Smooth muscle cell (in vitro differentiated cells): Measurements from ENCODE around the gene ETV5. TPM values are rescaled to one million over a fixed set of nuclear protein-coding genes. Genes with fewer than 3 reads are reported as not detected.

Source experiments
- DNase-seq: peaks from one replicate; lab custom pipeline; 2025; ENCODE audit not compliant: unreplicated experiment; lab: John Stamatoyannopoulos, UW
- H2AFZ ChIP-seq: fragments of 200-600 bp; sonication (generic); 2 replicates; pipeline ENCODE4 v1.6.0; 2016; ENCODE audit warnings: antibody characterized with exemption, low read depth, mild to moderate bottlenecking
- H3F3A ChIP-seq: fragments of 200-600 bp; sonication (generic); 2 replicates; pipeline ENCODE4 v1.6.0; 2017; ENCODE audit warnings: antibody characterized with exemption, low read depth
- H3K27ac ChIP-seq: fragments of 200-600 bp; sonication (generic); 2 replicates; pipeline ENCODE4 v1.5.1; 2016; ENCODE audit warnings: low read depth, mild to moderate bottlenecking
- H3K27me3 ChIP-seq: fragments of 200-600 bp; sonication (generic); 2 replicates; pipeline ENCODE4 v1.6.1; 2016; ENCODE audit warnings: low read depth, mild to moderate bottlenecking
- H3K36me3 ChIP-seq: fragments of 200-600 bp; sonication (generic); 2 replicates; pipeline ENCODE4 v1.5.1; 2016; ENCODE audit warnings: low read depth
- H3K4me1 ChIP-seq: fragments of 200-600 bp; sonication (generic); 2 replicates; pipeline ENCODE4 v1.5.1; 2016; ENCODE audit warnings: low read depth
- H3K4me2 ChIP-seq: fragments of 200-600 bp; sonication (generic); 2 replicates; pipeline ENCODE4 v1.6.0; 2016; ENCODE audit warnings: mild to moderate bottlenecking
- H3K4me3 ChIP-seq: fragments of 200-600 bp; sonication (generic); 2 replicates; pipeline ENCODE4 v1.5.1; 2016; ENCODE audit warnings: mild to moderate bottlenecking
- H3K79me2 ChIP-seq: fragments of 200-600 bp; sonication (generic); 2 replicates; pipeline ENCODE4 v1.6.0; 2016; ENCODE audit warnings: low read depth, mild to moderate bottlenecking
- H3K9ac ChIP-seq: fragments of 200-600 bp; sonication (generic); 2 replicates; pipeline ENCODE4 v1.6.0; 2016; ENCODE audit warnings: low read depth
- H3K9me3 ChIP-seq: fragments of 200-600 bp; sonication (generic); replicated peaks from 2 replicates; pipeline ENCODE4 v1.5.1; 2016; ENCODE audit warnings: low read depth
- H4K20me1 ChIP-seq: fragments of 200-600 bp; sonication (generic); 2 replicates; pipeline ENCODE4 v1.6.0; 2016; ENCODE audit warnings: low read depth
- CTCF ChIP-seq: fragments of 200-600 bp; sonication (generic); IDR thresholded peaks from 2 replicates; pipeline ENCODE4 v1.5.1; 2017; ENCODE audit warnings: borderline replicate concordance, mild to moderate bottlenecking, antibody characterized with exemption; ENCODE audit not compliant: insufficient read depth, poor library complexity, severe bottlenecking
- WGBS: methylation state at CpG from one replicate; pipeline ENCODE4 v1.1.7; 2016; ENCODE audit warnings: low lambda C conversion rate; 5-methylcytosine and 5-hydroxymethylcytosine counted together
- polyA plus RNA-seq: library from polyadenylated mRNA; unstranded; fragments of >200 nt; fragmentation: Nextera tagmentation; extraction: Ambion mirVana; gene quantifications from 2 replicates; pipeline ENCODE4 v1.2.1, GENCODE V29; 2016
- total RNA-seq: library from RNA; depleted of rRNA; stranded (reverse); fragments of >200 nt; gene quantifications from 2 replicates; pipeline ENCODE4 v1.2.3, GENCODE V29; 2014

Gene ETV5
- total and polyA plus RNA-seq, 2 experiments from 2014 or later = 32.6 to 51.8 TPM

GRCh38 chr3:186109897-186110803 is 1.3 kb upstream of the ETV5 start:
- Histone ChIP-seq H3K27me3 (peaks cover 15% of the 10 kb centered on the region), H3F3A (peaks cover 4% of the 10 kb centered on the region), H3K4me3 (peak overlapping the region; percentile 65), H2AFZ (peak overlapping the region; percentile 92), H3K4me2 (peak overlapping the region; percentile 92), H4K20me1 (peaks cover 12% of the 10 kb centered on the region), H3K79me2 (peaks cover 23% of the 10 kb centered on the region), H3K27ac (peak overlapping the region; percentile 88), H3K4me1 (peaks cover 18% of the 10 kb centered on the region), H3K36me3 (no peaks in the 10 kb centered on the region), H3K9ac (peak overlapping the region; percentile 67), H3K9me3 (no peaks in the 10 kb centered on the region)
- peak; percentile 38 for DNase-seq
- no peak for TF ChIP-seq CTCF
- WGBS = 8% methylated on average over 34 of the region's 35 CpGs

- Histone ChIP-seq H3K4me1 (peaks cover 24% of the 10 kb centered on the region), H3K4me2 (peak overlapping the region; percentile 92), H3K27ac (peak overlapping the region; percentile 88), H3K79me2 (peaks cover 25% of the 10 kb centered on the region), H2AFZ (peak overlapping the region; percentile 58), H3K9ac (peak overlapping the region; percentile 92), H3K27me3 (peaks cover 11% of the 10 kb centered on the region), H3K9me3 (no peaks in the 10 kb centered on the region), H3K36me3 (no peaks in the 10 kb centered on the region), H4K20me1 (peaks cover 18% of the 10 kb centered on the region), H3K4me3 (peak overlapping the region; percentile 84), H3F3A (peaks cover 8% of the 10 kb centered on the region)
- DNase-seq = peak; percentile 74
- no peak for TF ChIP-seq CTCF
- WGBS = 0% methylated on average over 47 of the region's 69 CpGs
Measured at GRCh38 chr3:186108106-186108940, 566 bp downstream of the ETV5 start.

GRCh38 chr3:186107215-186108105 is 1.4 kb downstream of the ETV5 start:
- TF ChIP-seq CTCF = no peak
- Histone ChIP-seq H3K4me2 (peak overlapping the region; percentile 92), H2AFZ (peak overlapping the region; percentile 58), H3K9me3 (no peaks in the 10 kb centered on the region), H3K27me3 (peaks cover 8% of the 10 kb centered on the region), H3K4me3 (peak overlapping the region; percentile 84), H3K36me3 (no peaks in the 10 kb centered on the region), H3K27ac (peak overlapping the region; percentile 88), H3F3A (peaks cover 9% of the 10 kb centered on the region), H4K20me1 (peaks cover 25% of the 10 kb centered on the region), H3K79me2 (peaks cover 25% of the 10 kb centered on the region), H3K9ac (peak overlapping the region; percentile 92), H3K4me1 (peaks cover 24% of the 10 kb centered on the region)
- peak; percentile 41 for DNase-seq
- WGBS = 2% methylated on average over 37 of the region's 45 CpGs
